ENCODE data around the gene CMSS1. TPM values are rescaled to one million over a fixed set of nuclear protein-coding genes. Genes with fewer than 3 reads are reported as not detected.

CMSS1 gene
- total RNA-seq, 1 experiment from 2014 or later, result 64.1 TPM

DNA sequence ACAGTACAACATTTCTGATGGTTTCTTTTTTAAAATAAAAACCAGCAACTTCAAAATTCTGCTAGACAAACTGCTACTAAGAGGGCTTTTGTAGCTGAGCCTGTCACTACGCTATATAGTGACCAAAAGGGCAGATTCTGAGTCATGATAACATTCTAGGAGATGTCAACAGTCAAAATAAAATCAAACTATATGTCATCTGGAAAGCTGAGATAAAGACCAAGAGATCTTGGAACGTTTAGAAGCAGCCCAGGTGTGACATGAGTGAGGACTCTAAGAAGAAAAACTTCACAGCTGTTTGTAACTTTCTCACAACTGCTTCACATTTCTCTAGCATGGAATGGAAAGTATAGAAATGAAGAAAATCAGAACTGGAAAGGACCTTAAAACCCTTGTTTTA lies 212.0 kb downstream of the CMSS1 start:
- H3K4me3 ChIP-seq (replicated peaks in 1 of 2; ENCODE audit: low read depth in 1 of 2, low read length in 2 of 2), result no peak overlapping the region
- DNase-seq (ENCODE audit: low read depth, low spot score) (no peak), ATAC-seq (no peak)
- no peaks in the 10 kb centered on the region for H3K79me2 ChIP-seq (ENCODE audit: insufficient read depth, low read length)
- H3K4me1 ChIP-seq (ENCODE audit: control insufficient read depth in 1 of 2, insufficient read depth in 2 of 2, low read length in 2 of 2), result no peaks in the 10 kb centered on the region
- intact Hi-C loops (cut with micrococcal nuclease), result no loop called here
- H3K9ac ChIP-seq (ENCODE audit: low read length), result no peak overlapping the region
- ChIA-PET RAD21 (ENCODE audit: low non-redundant PET in 1 of 2, low total read pairs in 2 of 2, uncharacterized antibody in 2 of 2, unreplicated experiment in 2 of 2) (no interaction called here), POLR2A (no interaction called here), CTCF (interaction anchor here (1.6 kb wide), 1 partner anchor 40 kb away, joined by 4 read pairs; no protein-coding TSS in a partner anchor)
- H2AFZ ChIP-seq (ENCODE audit: low read depth, low read length, poor library complexity, severe bottlenecking), result no peak overlapping the region
- no TSS peak for BruUV-seq (replicated peaks)
- no peaks in the 10 kb centered on the region for H3K9me3 ChIP-seq (ENCODE audit: control insufficient read depth in 1 of 2, insufficient read depth in 1 of 2, low read depth in 1 of 2, low read length in 2 of 2)
- no peak overlapping the region for H3K27ac ChIP-seq (ENCODE audit: low read depth, low read length)
- H4K20me1 ChIP-seq (ENCODE audit: insufficient read depth), result no peaks in the 10 kb centered on the region
- no peak overlapping the region for H3K4me2 ChIP-seq (ENCODE audit: low read length)
- H3K36me3 ChIP-seq (ENCODE audit: control insufficient read depth in 1 of 2, insufficient read depth in 2 of 2, low read length in 2 of 2), result no peaks in the 10 kb centered on the region
- no peaks in the 10 kb centered on the region for H3K27me3 ChIP-seq (ENCODE audit: insufficient read depth, low read length)
- TF ChIP-seq SIN3A (IDR thresholded peaks at IDR 0.05; ENCODE audit: low read depth) (no peak), POLR2A (IDR thresholded peaks at IDR 0.05; ENCODE audit: borderline replicate concordance, extremely low read depth, insufficient read depth, insufficient read length) (no peak), TCF7L2 (IDR thresholded peaks at IDR 0.05; ENCODE audit: borderline replicate concordance, extremely low read depth, insufficient read depth, insufficient read length) (no peak), JUND (IDR thresholded peaks at IDR 0.05) (no peak), YY1 (IDR thresholded peaks at IDR 0.05; ENCODE audit: extremely low read depth, insufficient replicate concordance, low read depth, low read length) (no peak), SRF (IDR thresholded peaks at IDR 0.05; ENCODE audit: low read depth) (no peak), RAD21 (IDR thresholded peaks at IDR 0.05; ENCODE audit: low read depth) (no peak), SP1 (IDR thresholded peaks at IDR 0.05; ENCODE audit: low read depth) (no peak), EGR1 (IDR thresholded peaks at IDR 0.05; ENCODE audit: low read depth) (no peak), EZH2 (IDR thresholded peaks at IDR 0.05) (no peak), ZFX (IDR thresholded peaks at IDR 0.05) (no peak), CBX3 (IDR thresholded peaks at IDR 0.05; ENCODE audit: low read depth) (no peak), EZH2phosphoT487 (IDR thresholded peaks at IDR 0.05; ENCODE audit: borderline replicate concordance) (no peak)
- TF ChIP-seq, protein P1, sequence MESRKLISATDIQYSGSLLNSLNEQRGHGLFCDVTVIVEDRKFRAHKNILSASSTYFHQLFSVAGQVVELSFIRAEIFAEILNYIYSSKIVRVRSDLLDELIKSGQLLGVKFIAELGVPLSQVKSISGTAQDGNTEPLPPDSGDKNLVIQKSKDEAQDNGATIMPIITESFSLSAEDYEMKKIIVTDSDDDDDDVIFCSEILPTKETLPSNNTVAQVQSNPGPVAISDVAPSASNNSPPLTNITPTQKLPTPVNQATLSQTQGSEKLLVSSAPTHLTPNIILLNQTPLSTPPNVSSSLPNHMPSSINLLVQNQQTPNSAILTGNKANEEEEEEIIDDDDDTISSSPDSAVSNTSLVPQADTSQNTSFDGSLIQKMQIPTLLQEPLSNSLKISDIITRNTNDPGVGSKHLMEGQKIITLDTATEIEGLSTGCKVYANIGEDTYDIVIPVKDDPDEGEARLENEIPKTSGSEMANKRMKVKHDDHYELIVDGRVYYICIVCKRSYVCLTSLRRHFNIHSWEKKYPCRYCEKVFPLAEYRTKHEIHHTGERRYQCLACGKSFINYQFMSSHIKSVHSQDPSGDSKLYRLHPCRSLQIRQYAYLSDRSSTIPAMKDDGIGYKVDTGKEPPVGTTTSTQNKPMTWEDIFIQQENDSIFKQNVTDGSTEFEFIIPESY (IDR thresholded peaks at IDR 0.05; ENCODE audit: extremely low read depth, insufficient replicate concordance, low read length), result no peak
- TF ChIP-seq, protein P2, sequence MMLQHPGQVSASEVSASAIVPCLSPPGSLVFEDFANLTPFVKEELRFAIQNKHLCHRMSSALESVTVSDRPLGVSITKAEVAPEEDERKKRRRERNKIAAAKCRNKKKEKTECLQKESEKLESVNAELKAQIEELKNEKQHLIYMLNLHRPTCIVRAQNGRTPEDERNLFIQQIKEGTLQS (IDR thresholded peaks at IDR 0.05), result no peak
- TF ChIP-seq, protein P3, sequence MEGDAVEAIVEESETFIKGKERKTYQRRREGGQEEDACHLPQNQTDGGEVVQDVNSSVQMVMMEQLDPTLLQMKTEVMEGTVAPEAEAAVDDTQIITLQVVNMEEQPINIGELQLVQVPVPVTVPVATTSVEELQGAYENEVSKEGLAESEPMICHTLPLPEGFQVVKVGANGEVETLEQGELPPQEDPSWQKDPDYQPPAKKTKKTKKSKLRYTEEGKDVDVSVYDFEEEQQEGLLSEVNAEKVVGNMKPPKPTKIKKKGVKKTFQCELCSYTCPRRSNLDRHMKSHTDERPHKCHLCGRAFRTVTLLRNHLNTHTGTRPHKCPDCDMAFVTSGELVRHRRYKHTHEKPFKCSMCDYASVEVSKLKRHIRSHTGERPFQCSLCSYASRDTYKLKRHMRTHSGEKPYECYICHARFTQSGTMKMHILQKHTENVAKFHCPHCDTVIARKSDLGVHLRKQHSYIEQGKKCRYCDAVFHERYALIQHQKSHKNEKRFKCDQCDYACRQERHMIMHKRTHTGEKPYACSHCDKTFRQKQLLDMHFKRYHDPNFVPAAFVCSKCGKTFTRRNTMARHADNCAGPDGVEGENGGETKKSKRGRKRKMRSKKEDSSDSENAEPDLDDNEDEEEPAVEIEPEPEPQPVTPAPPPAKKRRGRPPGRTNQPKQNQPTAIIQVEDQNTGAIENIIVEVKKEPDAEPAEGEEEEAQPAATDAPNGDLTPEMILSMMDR (IDR thresholded peaks at IDR 0.05 in 2 of 3, conservative IDR thresholded peaks at IDR 0.05 in 1 of 3; ENCODE audit: borderline replicate concordance in 1 of 3, insufficient read depth in 1 of 3, low read depth in 2 of 3, low read length in 2 of 3), result no peak
- no peaks in the 10 kb centered on the region for H3K9me2 ChIP-seq (ENCODE audit: insufficient read depth)
